ENCODE results near the gene HERC2.
"Not testable (repeated sequence)": the region's sequence is repeated elsewhere in the genome, so short reads cannot be mapped to it uniquely, and the experiment has no call there.

HERC2 gene

DNA sequence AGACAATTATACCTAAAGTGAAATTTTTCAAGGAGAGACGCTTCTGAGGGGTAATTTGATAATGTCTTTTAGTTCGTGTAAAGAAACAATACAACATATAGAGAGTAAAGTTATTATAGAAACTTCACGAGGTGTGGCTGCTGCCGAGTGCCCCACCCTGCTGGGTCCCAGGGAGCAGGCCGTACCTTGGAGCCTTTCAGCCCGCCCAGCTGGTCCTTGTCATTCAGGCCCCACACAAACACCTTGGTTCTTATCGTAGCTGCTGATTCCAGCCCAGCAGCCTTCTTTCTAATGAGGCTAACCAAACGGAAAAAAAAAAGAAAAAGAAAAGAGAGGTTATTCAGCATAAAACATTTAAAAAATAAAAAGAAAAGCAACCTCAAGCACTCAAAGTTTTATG lies 139.8 kb downstream of the HERC2 start:
- no peak for DNase-seq (ENCODE audit: low read depth)

- DNase-seq (ENCODE audit: low read depth), result no peak
Measured at GRCh38 chr15:28181366-28181765, 140.6 kb downstream of the HERC2 start.

- DNase-seq (ENCODE audit: low read depth), result no peak
Measured at GRCh38 chr15:28179270-28179669, 142.7 kb downstream of the HERC2 start.

DNA sequence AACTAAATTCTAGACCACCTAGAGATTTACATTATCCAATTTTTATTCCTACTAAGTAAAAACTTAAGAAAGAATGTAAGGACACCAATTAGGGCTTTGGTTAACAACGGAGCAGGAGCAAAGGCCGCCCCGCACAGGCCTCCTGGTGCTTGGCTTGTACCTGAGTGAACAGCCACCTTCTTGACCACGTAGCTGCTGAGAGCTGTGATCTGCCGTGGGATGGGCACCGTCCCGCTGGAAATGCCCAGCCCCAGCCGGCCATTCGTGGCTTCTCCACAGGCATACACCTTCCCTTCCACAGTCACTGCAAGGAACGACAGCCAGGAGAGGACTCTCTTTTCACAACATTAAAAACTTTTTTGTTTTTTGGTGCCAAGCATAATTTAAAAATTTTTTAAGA lies 143.3 kb downstream of the HERC2 start:
- DNase-seq (ENCODE audit: low read depth), result no peak

- DNase-seq (ENCODE audit: low read depth), result no peak
Measured at GRCh38 chr15:28178290-28178689, 143.7 kb downstream of the HERC2 start.

- DNase-seq (ENCODE audit: low read depth), result no peak
Measured at GRCh38 chr15:28169366-28169765, 152.6 kb downstream of the HERC2 start.

DNA sequence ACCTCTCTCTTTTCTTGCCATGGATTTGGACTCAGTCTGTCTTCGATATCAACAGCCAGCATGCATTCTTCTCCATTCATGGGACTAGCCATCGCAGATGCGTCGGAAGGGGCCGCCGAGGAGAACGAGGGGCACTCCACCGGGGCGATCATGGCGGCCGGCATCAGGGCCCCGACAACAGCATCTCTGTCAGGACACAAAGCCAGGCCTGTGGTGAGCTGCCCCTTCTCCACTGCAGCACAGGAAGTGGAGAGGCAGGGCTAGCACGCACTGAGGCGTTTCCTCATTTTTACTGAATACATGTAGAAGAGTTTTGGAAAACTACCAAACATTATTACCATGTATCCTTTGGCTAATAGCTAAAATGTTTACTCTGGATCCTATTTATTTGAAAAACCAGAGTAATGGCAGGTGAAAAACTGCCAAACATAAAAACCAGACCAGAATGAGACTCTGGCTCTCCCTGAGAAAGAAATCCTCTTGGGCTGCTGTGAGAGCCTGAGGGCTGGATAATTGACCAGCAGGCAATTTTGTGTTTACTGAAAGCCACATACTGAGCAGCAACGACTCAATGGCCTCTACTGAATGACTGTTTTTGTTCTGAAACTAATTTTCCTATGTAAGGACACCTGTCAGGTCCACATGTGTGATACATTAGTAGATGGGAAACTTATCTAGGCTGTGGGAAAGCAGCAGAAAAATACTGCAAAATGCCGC lies 153.4 kb downstream of the HERC2 start:
- not testable (repeated sequence) for DNase-seq (ENCODE audit: low read depth)

GRCh38 chr15:28167042-28167441 lies 154.9 kb downstream of the HERC2 start:
- no peak for DNase-seq (ENCODE audit: low read depth)

DNA sequence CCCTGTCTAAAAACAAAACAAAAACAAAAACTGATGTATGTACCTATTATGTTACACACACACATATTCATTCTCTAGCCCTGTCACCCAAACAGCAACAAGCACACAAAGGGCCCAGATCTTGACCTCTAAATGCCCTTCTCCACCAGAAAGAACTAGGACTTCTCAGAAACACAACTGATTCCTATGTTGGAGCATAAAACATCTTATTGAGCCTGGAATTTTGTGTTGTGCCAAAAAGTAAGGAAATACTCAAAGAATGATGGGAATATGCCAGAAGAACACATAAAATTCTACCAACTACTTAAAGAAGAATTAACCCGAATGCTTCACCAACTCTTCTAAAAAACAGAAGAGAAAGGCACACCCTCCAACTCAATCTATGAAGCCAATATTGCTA lies 156.2 kb downstream of the HERC2 start:
- DNase-seq (ENCODE audit: low read depth), result no peak

GRCh38 chr15:28164876-28165275 lies 157.1 kb downstream of the HERC2 start:
- DNase-seq (ENCODE audit: low read depth), result no peak

GRCh38 chr15:28154283-28154682 lies 167.7 kb downstream of the HERC2 start:
- no peak for DNase-seq (ENCODE audit: low read depth)

- DNase-seq (ENCODE audit: low read depth), result no peak
Measured at GRCh38 chr15:28153492-28154119, 168.4 kb downstream of the HERC2 start.

DNA sequence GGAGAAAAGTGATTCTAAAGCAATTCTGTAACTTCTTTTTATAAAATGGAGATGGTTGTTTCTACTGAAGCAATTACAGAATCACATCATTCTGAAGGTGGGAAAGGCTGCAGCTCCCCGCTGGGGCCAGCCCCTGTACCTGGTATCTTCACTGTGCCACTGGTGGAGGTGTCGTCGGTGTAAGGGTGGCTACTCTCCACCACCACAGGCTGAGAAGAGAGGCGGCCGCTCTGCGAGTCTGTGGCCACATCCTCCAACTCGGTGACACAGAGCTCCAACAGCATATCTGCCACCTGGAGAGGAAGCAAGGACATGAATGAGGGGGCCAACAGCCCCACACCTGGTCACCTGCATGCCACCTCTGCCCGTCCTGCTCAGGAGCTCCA lies 169.4 kb downstream of the HERC2 start:
- not testable (repeated sequence) for DNase-seq (ENCODE audit: low read depth)

GRCh38 chr15:28151864-28152537 lies 170.0 kb downstream of the HERC2 start:
- DNase-seq (ENCODE audit: low read depth), result not testable (repeated sequence)

- DNase-seq (ENCODE audit: low read depth), result no peak
Measured at GRCh38 chr15:28147801-28148200, 174.2 kb downstream of the HERC2 start.

DNA sequence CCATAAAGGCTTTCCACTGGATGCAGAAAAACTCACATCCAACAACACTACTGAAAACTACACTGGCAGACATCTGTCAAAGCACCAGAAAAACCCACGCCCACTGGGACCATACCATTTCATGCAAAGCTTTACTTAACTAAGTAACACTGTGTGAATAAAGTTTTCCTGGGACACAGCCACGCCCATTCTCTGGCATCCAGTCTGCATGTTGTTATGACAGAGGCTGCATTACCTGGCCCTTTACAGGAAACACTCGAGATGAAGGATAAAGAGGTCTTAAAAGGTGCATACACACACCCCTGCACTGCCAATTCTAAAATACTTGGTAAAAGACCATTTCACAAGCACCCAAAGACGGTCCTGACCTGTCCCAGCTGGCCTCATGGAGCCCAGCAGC lies 176.6 kb downstream of the HERC2 start:
- not testable (repeated sequence) for DNase-seq (ENCODE audit: low read depth)

GRCh38 chr15:28140062-28140461 lies 181.9 kb downstream of the HERC2 start:
- DNase-seq (ENCODE audit: low read depth), result no peak

- DNase-seq (ENCODE audit: low read depth), result not testable (repeated sequence)
Measured at GRCh38 chr15:28137408-28138039, 184.5 kb downstream of the HERC2 start.

DNA sequence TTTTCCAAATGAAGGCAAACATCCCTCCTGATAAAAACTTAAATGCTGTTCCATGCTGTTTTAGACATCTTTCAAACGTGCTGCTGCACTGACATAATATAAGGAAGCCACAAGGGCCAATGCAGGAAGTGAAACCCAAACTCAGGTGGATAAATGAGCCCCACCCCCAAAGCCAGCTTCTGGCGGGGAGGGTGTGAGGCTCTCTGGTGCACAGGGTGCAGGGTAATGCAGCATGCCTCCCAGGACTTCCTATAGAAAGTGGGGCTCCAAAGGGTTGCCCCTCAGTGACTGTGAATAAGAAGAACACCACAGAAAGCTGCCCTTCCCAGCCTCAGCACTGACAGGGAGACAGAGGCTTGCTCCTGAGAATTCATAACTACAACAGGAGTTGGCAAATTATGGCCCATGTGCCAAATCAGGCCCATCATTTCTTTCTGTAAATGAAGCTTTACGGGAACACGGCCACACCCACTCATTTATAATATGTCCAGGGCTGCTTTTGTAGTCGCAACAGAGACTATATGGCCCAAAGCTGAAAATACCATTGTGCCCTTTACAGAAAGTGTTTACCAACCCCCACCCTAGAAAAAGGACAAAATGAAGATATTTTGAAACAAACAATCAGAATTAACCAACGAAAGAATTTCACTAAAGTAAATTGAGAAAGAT lies 185.6 kb downstream of the HERC2 start:
- not testable (repeated sequence) for DNase-seq (ENCODE audit: low read depth)

DNA sequence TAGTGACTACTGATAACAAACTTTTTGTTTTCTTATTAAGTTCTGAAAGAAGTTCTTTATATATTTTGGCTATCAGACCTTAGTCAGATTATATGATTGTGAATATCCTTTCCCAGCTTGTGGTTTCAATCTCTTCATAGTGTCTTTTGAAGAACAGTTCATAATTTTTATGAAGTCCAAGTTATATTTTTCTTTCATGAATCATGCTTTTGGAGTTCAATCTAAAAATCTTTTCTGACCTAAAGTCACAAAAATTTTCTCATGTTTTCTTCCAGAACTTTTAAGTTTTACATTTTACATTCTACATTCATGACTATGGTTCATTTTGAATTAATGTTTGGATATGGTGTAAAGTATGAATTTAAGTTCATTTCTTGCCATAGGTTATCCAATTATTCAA lies 188.7 kb downstream of the HERC2 start:
- no peak for DNase-seq (ENCODE audit: low read depth)

GRCh38 chr15:28132524-28133275 lies 189.3 kb downstream of the HERC2 start:
- no peak for DNase-seq (ENCODE audit: low read depth)

DNA sequence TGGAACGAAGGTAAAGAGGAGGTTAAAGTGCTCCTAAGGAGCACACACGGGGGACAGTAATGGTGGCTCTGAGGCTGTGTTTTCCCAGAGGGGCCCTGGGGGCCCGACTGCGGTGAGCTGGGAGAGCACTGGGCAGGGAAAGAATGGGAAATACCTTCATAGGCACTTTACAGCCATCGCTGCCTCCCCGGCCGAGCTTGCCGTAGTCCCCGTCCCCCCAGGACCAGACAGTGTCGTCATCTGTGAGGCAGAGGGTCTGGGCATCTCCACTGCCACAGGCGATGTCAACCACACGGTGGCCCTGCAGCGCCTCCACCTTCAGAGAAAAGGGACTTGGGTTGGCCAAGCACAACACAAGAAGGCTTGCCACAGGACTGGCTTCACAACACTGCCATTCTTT lies 190.0 kb downstream of the HERC2 start:
- DNase-seq (ENCODE audit: low read depth), result no peak

Measured in GM04504 (cell line).